GM18858 (cell line): ENCODE results near the gene NHSL1.

Experiments used
- ATAC-seq: cut with Tn5 transposase; IDR thresholded peaks from one replicate; pipeline ENCODE4 v1.9.1; 2021; ENCODE audit not compliant: unreplicated experiment

NHSL1 gene

GRCh38 chr6:138377042-138377441 lies 122.3 kb downstream of the NHSL1 start:
- ATAC-seq, result no peak

DNA sequence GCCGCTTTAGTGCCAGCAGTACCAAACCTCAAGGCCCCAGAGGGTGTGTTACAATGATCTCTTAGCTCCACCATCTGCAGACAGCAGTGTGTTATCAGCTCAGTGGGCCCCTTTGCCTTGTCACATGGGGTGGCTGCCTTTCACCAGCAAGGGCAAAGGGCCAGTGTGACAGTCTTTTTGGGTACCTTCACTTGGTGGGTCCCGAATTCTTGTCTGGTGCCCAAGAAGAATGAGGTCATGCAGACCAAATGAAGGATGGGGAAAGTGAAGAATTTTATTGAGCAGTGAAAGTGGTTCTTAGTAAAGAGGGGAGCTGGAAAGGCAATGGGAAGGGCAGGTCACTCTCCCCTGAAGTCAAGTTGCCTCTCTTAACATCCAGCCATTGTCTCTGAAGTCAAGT lies 124.5 kb downstream of the NHSL1 start:
- no peak for ATAC-seq

DNA sequence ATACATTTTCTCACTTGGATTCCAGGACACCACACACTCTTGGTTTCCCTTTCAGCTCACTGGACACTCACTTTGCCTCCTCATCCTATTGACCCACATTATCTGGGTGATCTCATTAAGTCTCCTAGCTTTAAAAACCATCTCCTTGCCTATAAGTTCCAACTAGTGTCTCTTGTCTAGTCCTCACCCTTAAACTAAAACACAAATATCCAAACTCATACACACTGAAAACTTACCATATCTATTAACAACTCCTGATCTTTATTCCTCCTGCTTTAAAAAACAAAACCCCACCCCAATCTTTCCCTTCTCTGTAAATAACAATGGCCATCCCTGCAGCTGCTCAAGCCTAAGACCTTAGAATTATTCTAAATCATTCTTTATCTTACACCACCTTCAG lies 125.1 kb downstream of the NHSL1 start:
- ATAC-seq, result no peak

DNA sequence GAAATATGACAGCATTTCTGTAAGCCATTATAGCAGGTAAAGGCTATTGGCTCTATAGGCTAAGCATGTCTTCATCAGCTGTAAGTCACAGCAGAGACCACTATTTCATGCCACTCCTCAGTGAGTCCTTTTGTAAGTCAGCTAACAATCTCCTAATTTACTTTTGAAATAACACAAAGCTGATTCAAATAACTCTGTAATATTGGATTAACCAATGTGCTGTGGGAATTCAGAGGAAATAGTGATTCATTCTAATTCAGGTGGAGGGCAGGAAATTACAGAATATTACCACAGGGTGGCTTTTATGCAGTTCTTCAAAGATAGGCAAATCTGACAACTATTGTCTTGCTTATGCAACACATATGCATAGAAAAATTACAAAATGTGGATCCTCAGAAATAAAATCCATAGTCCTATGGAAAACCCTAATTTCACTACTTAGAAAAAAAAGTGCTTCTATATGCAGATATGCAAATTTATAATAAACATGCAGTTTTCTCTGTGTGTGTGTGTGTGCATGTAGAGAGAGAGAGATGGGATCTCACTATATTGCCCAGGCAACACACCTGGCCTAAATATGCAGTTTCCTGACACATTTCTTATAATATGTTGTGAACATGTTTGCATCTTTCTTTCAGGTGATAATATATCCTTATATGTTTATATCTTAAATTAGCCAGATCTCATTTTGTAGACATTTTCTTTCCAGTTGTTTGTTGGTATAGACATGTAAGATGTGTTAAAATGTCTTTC lies 126.4 kb downstream of the NHSL1 start:
- ATAC-seq, result no peak
